NCI-H128 (cell line): ENCODE measurements around the gene SRGAP1.

Source experiments
- DNase-seq: peaks from one replicate; lab custom pipeline; 2025; ENCODE audit not compliant: unreplicated experiment; lab: John Stamatoyannopoulos, UW

Gene SRGAP1

GRCh38 chr12:63964301-63964700, 119.8 kb downstream of the SRGAP1 start:
- DNase-seq = no peak

GRCh38 chr12:63965936-63966605, 121.6 kb downstream of the SRGAP1 start:
- no peak for DNase-seq

- DNase-seq = no peak
Measured at GRCh38 chr12:63966606-63966975, 122.1 kb downstream of the SRGAP1 start.

GRCh38 chr12:63967358-63968145, 123.1 kb downstream of the SRGAP1 start:
- no peak for DNase-seq

- DNase-seq = no peak
Measured at GRCh38 chr12:63968673-63969072, 124.2 kb downstream of the SRGAP1 start.

- no peak for DNase-seq
Measured at GRCh38 chr12:63976902-63977395, 132.4 kb downstream of the SRGAP1 start.

GRCh38 chr12:63977441-63977840, 132.9 kb downstream of the SRGAP1 start:
- DNase-seq = no peak

- no peak for DNase-seq
Measured at GRCh38 chr12:63978519-63978918, 134.0 kb downstream of the SRGAP1 start.

GRCh38 chr12:63980211-63980610, 135.7 kb downstream of the SRGAP1 start:
- DNase-seq = no peak

GRCh38 chr12:63981343-63981742, 136.8 kb downstream of the SRGAP1 start:
- no peak for DNase-seq

GRCh38 chr12:63982604-63983295, 138.2 kb downstream of the SRGAP1 start:
- DNase-seq = no peak

GRCh38 chr12:63985456-63985855, 141.0 kb downstream of the SRGAP1 start:
- no peak for DNase-seq

- DNase-seq = no peak
Measured at GRCh38 chr12:63985945-63986344, 141.4 kb downstream of the SRGAP1 start.

GRCh38 chr12:63989301-63989845, 144.9 kb downstream of the SRGAP1 start:
- no peak for DNase-seq

GRCh38 chr12:63990828-63991547, 146.5 kb downstream of the SRGAP1 start:
- no peak for DNase-seq

- no peak for DNase-seq
Measured at GRCh38 chr12:63994704-63995103, 150.2 kb downstream of the SRGAP1 start.

- DNase-seq = no peak
Measured at GRCh38 chr12:63995512-63995911, 151.0 kb downstream of the SRGAP1 start.

- no peak for DNase-seq
Measured at GRCh38 chr12:63996556-63996955, 152.1 kb downstream of the SRGAP1 start.

GRCh38 chr12:63997198-63997597, 152.7 kb downstream of the SRGAP1 start:
- no peak for DNase-seq

- DNase-seq = no peak
Measured at GRCh38 chr12:63998584-63998983, 154.1 kb downstream of the SRGAP1 start.

GRCh38 chr12:63999853-64000252, 155.4 kb downstream of the SRGAP1 start:
- no peak for DNase-seq
